GM21526 (cell line): ENCODE results near the gene GSK3B.
A peak's percentile ranks its signal among the peaks of the same experiment; 100 is the strongest.
"Not testable (repeated sequence)": the region's sequence is repeated elsewhere in the genome, so short reads cannot be mapped to it uniquely, and the experiment has no call there.

Experiments used
- ATAC-seq: cut with Tn5 transposase; IDR thresholded peaks from one replicate; pipeline ENCODE4 v1.9.1; 2021; ENCODE audit warnings: moderate library complexity; ENCODE audit not compliant: unreplicated experiment, low FRiP score

The GSK3B gene

DNA sequence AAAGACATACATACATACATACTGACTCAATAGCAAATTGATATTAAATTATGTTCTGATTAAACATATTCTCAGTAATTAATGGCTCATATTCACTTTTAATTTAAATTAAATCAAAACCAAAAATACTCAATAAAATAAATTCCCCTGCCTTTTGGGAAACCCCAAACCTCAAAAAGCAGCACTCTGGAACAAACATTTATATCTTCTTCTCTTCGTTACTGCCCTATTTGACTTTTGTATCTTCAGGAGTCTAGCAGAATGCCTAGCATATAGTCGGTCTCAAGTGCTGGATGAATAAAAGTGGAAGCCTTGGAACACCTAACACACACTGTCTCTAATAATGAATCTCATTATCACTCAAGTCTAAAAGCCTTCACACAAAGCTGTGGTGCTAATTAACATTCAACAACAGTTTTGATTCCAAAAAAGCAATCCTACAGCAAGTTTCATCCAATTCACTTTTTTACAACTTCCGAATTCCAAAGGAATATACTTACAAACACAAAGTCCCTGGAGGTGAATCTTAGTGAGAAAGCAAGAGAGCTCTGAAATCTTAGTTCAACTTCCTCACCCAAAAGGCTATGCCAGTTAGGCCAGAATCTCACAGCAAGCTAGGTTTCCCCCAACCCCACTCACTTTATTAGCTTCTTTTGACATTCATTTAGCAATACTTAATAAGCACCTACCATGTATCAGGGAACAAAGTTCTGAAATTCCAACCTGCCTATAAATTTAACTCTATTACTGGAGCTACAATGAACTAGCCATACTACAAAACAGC is 35.0 kb downstream of the GSK3B start:
- no peak for ATAC-seq

DNA sequence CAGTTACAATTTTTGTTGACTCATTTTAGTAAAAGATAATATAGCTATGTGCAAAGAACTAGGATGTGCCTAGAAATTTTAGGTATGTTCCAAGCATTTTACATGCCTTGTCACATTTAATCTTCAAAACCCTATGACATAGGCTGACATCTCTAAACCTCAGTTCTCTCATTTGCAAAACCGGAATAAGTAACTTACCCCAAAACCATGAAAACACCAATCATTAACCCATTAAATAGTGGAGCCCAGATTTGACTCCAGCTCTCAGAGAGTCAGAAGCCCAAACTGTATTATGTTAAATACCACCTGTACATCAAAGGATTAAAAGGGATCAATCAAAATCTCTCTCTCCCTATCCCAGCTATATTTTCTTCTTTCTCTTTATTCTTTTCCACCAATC is 36.6 kb downstream of the GSK3B start:
- no peak for ATAC-seq

DNA sequence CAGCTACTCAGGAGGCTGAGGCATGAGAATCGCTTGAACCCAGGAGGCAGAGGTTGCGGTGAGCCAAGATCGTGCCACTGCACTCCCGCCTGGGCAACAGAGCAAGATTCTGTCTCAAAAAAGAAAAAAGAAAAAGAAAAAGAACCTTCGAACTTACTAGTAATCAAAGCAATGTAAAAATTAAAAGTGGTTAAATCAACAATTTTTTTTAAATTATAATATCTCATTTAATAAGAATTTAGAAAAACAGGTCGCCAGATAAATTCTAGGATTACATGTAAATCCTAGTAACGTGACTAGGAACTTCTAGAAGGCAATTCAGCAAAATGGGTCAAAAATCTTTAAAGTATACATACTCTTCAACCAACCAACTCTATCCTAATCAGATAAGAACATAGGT is 37.2 kb downstream of the GSK3B start:
- no peak for ATAC-seq

DNA sequence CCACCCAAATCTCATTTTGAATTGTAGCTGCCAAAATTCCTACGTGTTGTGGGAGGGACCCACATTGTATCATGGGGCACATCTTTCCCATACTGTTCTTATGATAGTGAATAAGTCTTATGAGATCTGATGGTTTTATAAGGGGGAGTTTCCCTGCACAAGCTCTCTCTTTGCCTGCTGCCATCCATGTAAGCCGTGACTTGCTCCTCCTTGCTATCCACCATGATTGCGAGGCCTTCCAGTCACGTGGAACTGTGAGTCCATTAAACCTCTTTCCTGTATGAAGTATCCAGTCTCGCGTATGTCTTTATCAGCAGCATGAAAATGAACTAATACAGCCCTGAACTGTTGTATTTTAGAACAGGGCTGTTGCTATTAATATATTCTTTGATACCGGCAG is 40.6 kb downstream of the GSK3B start:
- not testable (repeated sequence) for ATAC-seq

DNA sequence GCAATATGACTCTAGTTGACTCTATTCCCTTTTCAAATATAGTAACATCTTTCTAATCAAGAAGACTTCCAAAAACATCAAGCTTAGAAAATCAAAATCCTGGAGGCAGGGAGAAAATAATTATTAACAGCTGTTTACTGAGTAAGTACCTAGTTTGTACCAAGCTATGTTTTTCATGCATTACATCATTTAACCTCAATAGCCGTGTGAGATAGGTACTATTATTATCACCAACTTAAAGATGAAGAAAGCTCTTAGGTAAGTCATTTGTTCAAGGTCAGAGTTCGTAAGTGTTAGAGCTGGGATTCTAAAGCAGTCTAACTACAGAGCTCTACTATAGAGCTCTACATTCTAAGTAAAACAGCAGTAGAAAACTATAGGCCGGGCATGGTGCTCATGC is 41.6 kb downstream of the GSK3B start:
- ATAC-seq, result no peak

DNA sequence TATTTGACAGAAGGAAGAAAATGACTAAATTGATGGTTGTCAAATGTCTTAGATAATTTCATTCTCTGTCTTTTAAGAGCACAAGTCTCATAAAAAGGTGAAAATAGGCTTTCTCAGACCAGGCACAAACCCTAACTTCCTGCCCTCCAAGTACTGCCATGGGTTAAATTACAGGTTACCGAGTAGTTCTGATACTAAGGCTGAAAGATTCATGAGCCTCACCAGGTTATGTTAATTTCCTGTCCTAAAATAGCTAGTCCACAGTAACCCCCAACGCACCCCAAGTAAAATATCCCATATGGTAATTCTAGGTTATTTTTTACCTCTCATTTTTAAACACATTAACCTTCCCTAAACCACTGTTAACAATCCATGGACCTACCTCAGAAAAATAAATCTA is 42.0 kb downstream of the GSK3B start:
- peak; percentile 80 for ATAC-seq

DNA sequence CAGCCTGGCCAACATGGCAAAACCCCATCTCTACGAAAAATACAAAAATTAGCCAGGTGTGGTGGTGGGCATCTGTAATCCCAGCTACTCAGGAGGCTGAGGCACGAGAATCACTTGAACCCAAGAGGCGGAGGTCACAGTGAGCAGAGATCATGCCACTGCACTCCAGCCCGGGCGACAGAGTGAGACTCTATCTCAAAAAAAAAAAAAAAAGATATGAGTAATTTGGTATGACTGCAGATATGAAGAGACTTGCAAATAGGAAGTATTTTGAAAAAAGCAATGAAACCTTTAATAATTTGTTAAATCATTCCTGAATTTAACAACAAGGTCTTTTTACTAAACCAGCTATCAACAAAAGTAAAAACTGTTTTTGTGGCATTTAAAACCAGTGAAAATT is 42.7 kb downstream of the GSK3B start:
- not testable (repeated sequence) for ATAC-seq

DNA sequence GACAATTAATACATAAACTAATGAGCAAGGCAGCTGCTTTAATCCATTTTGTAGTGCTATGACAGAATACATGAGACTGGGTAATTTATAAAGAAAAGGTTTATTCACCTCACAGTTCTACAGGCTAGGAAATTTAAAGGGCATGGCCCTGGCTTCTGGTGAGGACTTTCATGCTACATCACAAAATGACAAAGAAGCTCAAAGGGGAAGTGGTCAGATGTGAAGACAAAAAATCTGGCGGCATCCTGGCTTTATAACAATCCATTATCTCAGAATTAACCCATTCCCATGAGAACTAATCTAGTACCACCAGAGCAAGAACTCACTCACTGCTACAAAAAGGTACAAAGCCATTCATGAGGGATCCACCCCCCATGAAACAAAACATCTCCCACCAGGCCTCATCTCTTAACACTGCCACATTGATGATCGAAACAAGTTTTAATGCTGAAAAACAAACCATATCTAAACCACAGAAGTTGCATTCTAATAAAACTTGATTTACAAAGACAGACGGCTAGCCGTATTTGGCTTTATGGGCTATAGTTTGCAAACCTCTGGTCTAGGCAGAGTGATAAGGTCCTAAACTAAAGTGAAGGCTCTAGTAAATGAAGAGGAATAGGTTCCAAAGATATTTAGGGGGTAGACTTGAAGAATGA is 44.2 kb downstream of the GSK3B start:
- ATAC-seq, result no peak

DNA sequence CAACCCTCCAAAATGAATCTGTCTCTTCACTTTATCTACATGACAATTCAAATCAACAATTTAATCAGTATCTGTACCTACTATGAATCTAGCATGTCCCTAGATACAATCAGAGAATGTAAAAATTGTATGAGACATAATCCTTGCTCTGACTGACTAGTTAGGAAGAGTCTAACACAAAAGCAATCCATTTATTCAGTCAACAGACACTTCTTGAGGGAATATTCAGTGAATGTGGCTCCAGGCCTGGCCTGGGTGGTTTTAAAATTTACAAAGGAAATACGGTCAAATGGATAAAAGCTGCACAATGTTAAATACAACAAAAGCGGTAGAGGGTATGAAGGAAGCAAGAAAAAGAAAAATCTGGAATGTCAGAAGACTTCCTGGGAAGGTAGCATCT is 45.2 kb downstream of the GSK3B start:
- ATAC-seq, result no peak

DNA sequence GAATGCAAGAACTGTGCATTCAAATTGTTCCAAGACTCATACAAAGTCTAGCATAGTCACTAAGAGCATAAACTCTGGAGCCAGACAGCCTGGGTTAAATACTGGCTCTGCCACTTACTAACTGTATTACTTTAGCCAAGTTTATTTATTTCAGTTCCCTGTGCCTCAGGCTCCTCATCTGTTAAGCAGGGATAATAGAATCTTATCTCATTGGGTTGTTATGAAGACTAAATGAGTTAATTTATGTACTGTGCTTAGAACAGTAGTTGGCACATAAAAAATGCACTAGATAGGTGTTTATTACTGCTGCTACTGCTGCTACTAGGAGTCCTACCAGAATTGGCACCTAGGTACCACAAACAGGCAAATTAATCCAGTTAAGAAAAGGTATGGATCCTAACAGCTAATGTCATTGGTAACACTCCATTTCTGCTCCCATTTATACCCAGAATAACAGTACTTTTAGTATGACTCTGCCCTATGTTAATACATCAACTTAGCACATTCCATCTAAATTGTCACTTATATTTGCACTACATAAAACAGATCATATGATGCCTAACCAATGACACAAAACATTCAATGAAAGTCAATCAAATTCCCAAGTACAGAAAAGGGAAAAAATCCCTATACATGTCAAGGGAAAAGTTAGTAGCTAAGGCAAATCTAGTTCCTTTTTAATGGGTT is 45.7 kb downstream of the GSK3B start:
- no peak for ATAC-seq

DNA sequence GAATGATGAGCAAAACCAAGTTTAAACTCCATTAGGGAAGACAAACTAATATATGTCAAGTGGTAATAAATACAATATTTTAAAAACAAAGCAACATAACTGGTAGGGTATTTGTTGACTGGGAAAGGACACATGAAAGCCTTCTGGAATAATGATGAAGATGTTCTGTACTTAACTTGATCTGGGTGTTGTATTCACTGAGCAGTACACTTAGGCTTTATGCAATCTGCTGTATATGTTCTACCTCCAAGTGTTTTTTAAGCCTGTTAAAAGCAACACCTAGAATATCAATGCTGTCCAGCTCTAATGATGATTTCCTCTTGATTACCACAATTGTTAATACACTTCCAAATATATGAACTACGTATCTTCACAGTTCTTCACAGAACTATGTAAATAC is 46.6 kb downstream of the GSK3B start:
- ATAC-seq, result no peak

DNA sequence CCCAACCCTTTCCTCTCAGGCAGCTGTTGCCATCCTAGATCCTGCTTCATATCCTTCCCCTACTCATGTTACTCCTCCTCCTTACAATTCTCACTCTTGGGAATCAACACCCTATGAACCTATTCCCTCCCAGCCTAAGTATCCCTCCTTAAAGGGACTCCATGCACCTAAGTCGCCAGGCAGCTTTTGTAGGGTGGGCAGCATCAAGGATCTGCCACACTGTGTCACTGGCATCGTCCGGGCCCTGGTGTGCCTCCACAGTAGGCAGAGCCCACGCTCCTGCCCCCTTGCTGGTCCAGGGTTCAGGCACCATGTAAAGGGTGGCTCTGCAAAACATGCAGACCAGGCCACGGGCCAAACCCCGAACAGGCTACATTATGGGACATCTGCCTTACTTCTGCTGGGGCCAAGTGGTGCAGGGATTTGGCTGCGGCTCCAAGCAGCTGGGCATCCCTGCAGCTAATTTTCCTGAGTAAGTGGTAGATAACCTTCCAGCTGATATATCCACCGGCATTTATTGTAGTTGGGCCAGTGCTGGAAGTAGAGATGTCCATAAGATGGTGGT is 53.4 kb downstream of the GSK3B start:
- ATAC-seq, result no peak

DNA sequence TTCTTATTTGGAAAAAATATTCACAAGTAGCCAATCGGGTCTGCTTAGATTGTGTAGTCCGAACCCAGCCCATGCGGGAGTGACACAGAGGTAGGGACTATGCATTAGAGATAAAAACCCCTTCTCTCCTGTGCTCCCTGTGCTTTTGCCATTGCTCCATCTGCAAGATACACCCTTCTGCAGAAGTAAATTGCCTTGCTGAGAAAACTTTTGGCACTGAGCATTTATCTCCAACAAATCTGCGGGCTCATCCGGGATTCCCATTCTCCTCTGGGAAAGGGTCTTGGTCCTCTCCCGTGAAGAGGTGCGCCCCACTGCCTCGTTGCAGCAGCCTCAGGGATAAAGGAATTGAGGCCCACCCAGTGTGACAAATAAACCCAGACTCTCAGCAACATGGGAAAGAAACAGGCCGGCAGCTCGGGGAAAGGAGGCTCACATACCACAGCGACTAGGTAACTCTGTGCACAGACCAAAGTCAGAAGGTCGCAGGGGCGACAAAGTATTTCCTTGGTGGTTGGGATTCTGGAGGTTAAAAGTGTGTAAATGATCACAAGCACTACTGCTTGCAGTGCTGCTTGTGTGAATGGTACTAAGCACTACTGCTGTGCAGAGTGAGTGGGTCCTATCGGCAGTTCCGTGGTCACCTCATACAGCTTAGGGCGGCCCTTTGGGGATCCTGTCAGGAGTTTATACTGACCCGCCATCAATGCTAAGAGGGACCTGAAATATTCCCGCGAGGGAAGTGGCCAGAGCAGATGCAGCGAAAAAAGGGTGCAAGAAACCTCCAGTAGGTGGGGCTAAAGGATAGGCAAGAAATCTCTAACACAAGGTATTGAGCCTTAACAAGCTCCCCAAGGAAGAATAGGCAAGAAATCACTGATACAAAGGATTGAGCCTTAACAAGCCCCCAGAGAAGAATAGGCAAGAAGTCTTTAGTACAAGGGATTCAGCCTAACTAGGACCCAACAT is 54.3 kb downstream of the GSK3B start:
- no peak for ATAC-seq

DNA sequence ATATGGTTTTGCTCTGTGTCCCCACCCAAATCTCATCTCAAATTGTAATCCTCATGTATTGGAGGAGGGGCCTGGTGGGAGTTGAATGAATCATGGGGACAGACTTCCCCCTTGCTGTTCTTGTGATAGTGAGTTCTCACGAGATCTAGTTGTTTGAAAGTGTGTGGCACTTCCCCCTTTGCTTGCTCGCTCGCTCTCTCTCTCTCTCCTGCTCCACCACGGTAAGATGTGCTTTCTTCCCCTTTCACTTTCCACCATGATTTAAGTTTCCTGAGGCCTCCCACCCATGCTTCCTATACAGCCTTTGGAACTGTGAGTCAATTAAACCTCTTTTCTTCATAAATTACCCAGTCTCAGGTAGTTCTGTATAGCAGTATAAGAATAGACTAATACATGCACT is 60.7 kb downstream of the GSK3B start:
- no peak for ATAC-seq

DNA sequence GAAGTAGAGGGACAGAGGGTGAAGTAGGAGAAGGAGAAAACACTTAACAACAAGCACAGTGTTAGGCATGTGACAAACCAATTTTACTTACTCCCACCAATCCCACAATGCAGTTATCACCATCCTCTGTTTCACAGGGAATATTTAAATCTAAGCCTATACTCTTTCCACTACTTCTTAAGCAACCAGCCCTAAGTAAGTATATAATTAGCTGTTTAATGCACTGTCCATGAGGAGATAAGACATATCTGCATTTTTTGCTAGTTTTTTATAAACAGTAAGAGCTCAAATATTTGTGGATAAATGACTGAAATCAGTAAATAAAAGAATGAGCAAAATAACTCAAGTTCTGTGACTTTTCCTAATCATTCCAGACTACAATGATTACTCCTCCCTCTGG is 62.7 kb downstream of the GSK3B start:
- ATAC-seq, result no peak

DNA sequence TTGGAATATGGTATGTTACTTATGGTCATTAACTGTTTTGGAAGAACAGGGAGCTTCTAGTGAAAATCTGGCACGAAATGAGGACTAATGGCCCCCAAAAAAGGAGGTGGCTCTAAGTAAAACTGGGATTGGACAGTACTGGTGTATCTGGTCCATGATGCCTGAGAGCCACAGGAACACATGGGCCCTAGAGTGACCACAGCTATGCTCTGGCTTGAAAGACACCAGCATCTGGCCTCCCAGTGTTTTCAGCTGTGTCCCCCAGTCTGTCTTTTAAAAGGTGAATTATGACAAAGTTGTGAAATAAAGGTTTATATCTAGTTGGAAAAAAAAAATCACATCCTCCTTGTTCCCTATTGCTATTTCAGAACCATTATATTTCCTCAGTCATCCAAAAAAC is 64.5 kb downstream of the GSK3B start:
- ATAC-seq, result no peak

DNA sequence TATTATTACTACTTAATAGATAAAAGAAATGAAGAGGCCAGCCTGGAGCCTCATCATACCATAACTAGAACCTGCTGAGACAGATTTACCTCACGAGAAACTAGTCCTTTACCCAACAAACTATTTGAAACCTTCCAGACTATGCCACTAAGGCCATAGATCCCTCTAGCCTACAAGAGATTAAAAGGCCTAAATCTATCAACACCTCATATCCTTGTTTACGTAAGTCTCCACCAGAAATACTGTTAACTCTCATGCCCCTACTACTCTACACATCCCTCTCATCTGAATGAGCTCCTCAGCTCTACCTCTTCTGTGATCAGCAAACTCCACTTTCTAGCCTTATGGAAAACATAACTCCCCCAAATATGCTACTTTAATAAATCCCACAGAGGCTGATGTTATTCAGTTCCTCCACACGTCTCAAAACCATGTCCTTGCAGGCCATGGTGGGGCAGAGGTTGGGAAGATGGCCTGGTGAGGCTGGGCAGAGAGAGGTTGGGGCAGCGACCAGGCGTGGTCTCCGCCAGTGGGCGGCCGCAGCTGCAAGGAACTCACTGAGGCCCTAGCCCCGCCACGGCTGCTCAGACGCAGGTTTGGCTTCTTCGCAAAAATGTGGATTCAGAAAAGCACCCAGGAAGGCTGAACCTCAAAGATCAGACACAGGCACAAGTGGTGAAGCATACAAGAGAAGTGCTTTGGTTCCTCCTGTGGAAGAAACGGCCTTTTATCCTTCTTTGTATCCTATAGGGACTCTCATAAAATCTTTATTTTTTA is 65.8 kb downstream of the GSK3B start:
- no peak for ATAC-seq

DNA sequence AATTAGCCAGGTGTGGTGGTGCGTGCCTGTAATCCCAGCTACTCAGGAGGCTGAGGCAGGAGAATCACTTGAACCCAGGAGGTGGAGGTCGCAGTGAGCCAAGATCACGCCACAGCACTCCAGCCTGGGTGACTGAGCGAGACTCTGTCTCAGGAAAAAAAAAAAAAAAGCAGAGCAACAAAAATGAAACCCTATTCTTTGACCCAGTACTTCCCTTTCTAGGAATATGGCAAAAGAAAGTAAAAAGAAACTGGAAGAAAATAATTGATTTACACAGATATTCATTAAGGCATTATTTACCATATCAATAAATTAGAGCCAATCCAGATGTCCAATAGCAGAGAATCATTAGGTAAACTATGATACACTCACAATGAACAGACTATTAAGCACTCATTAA is 67.0 kb downstream of the GSK3B start:
- ATAC-seq, result no peak

DNA sequence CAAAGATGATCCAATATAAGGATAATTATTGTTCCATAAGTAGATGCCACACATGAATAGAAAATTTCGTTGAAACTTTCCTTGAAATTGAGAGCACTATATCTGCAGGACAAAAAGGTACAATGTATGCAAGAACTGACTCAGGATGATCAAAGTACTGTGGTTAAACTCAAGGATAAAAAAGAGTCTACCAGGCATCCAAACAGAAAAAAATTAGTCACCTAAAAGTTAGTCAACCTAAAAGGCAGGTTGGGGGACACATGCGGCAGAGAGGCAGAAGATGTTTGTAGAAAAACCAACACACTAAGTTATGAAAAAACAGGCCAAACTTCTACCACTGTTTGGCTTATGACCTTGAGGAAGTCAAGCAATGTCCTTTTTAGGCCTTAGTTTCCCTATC is 68.7 kb downstream of the GSK3B start:
- no peak for ATAC-seq

DNA sequence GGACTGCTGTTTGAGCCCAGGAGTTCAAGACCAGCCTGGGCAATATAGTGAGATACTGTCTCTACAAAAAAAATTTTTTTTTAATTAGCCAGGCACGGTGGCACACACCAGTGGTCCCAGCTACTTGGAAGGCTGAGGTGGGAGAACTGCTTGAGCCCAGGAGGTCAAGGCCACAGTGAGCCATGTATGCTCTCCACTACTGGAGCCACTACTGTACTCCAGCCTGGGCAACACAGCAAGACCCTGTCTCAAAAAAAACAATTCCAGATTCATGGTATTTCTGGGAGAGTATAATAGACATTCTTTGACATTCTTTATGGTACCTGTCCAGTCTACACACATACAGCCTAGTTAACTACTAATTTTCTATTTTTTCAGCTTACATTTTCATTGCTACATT is 70.1 kb downstream of the GSK3B start:
- no peak for ATAC-seq
